Measurements from ENCODE around the gene KIF26A.

KIF26A gene

GRCh38 chr14:104172880-104173279 lies 34.5 kb downstream of the KIF26A start:
- H3K4me3 ChIP-seq (ENCODE audit: low read depth, low read length, poor library complexity, severe bottlenecking): no peak overlapping the region
- no peaks in the 10 kb centered on the region for H3F3A ChIP-seq (ENCODE audit: insufficient read depth, low read length)
- no peak overlapping the region for H3K27ac ChIP-seq (ENCODE audit: low read depth, low read length, poor library complexity, severe bottlenecking)
- peaks cover 7% of the 10 kb centered on the region; the same call in 1 of the 2 replicates for H3K27me3 ChIP-seq (ENCODE audit: insufficient read depth, low read length)
- H4K20me1 ChIP-seq (ENCODE audit: insufficient read depth, low read length): no peaks in the 10 kb centered on the region
- no peaks in the 10 kb centered on the region for H3K9me3 ChIP-seq (ENCODE audit: low read length)
- no peak overlapping the region for H3K9ac ChIP-seq (ENCODE audit: low read length)
- H2AFZ ChIP-seq (ENCODE audit: low read length): no peak overlapping the region
- H3K4me2 ChIP-seq (ENCODE audit: low read length): no peak overlapping the region
- H3K9me2 ChIP-seq (ENCODE audit: low read depth, low read length): no peaks in the 10 kb centered on the region
- H3K79me2 ChIP-seq (ENCODE audit: insufficient read depth, low read length): no peaks in the 10 kb centered on the region
- H3K4me1 ChIP-seq (ENCODE audit: insufficient read depth, low read length, severe bottlenecking): no peaks in the 10 kb centered on the region
- TF ChIP-seq, protein P1, sequence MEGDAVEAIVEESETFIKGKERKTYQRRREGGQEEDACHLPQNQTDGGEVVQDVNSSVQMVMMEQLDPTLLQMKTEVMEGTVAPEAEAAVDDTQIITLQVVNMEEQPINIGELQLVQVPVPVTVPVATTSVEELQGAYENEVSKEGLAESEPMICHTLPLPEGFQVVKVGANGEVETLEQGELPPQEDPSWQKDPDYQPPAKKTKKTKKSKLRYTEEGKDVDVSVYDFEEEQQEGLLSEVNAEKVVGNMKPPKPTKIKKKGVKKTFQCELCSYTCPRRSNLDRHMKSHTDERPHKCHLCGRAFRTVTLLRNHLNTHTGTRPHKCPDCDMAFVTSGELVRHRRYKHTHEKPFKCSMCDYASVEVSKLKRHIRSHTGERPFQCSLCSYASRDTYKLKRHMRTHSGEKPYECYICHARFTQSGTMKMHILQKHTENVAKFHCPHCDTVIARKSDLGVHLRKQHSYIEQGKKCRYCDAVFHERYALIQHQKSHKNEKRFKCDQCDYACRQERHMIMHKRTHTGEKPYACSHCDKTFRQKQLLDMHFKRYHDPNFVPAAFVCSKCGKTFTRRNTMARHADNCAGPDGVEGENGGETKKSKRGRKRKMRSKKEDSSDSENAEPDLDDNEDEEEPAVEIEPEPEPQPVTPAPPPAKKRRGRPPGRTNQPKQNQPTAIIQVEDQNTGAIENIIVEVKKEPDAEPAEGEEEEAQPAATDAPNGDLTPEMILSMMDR (IDR thresholded peaks at IDR 0.05; ENCODE audit: low read length): no peak
- no peak for TF ChIP-seq EZH2 (IDR thresholded peaks at IDR 0.05; ENCODE audit: borderline replicate concordance, low read length)
- H3K36me3 ChIP-seq (ENCODE audit: insufficient read depth, low read length): no peaks in the 10 kb centered on the region

DNA sequence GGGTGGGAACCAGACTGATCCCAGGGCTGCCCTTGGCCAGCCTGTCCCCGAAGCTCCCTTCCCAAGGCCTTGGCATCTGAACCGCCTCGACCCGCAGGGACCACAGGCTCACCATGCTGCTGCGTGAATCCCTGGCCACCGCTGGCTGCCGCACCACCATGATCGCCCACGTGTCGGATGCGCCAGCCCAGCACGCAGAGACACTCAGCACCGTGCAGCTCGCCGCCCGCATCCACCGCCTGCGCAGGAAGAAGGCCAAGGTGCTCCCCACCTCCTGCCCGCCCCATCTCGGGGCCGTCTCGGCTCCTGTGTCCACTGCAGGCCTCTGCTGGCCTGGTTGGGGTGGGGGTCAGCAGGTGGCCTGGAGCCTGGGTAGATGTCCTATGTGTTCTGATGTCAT lies 35.7 kb downstream of the KIF26A start:
- H3K27me3 ChIP-seq (ENCODE audit: insufficient read depth, low read length): peaks cover 9% of the 10 kb centered on the region; the same call in 1 of the 2 replicates
- no peaks in the 10 kb centered on the region for H4K20me1 ChIP-seq (ENCODE audit: insufficient read depth, low read length)
- H3K9ac ChIP-seq (ENCODE audit: low read length): no peak overlapping the region
- no peak overlapping the region for H3K4me3 ChIP-seq (ENCODE audit: low read depth, low read length, poor library complexity, severe bottlenecking)
- TF ChIP-seq EZH2 (IDR thresholded peaks at IDR 0.05; ENCODE audit: borderline replicate concordance, low read length): no peak
- TF ChIP-seq, protein P1 (IDR thresholded peaks at IDR 0.05; ENCODE audit: low read length): no peak
- no peak overlapping the region for H2AFZ ChIP-seq (ENCODE audit: low read length)
- H3K4me1 ChIP-seq (ENCODE audit: insufficient read depth, low read length, severe bottlenecking): no peaks in the 10 kb centered on the region
- no peaks in the 10 kb centered on the region for H3K79me2 ChIP-seq (ENCODE audit: insufficient read depth, low read length)
- H3K36me3 ChIP-seq (ENCODE audit: insufficient read depth, low read length): no peaks in the 10 kb centered on the region
- no peaks in the 10 kb centered on the region for H3F3A ChIP-seq (ENCODE audit: insufficient read depth, low read length)
- no peak overlapping the region for H3K27ac ChIP-seq (ENCODE audit: low read depth, low read length, poor library complexity, severe bottlenecking)
- H3K9me2 ChIP-seq (ENCODE audit: low read depth, low read length): no peaks in the 10 kb centered on the region
- H3K9me3 ChIP-seq (ENCODE audit: low read length): no peaks in the 10 kb centered on the region
- no peak overlapping the region for H3K4me2 ChIP-seq (ENCODE audit: low read length)

GRCh38 chr14:104175041-104175440 lies 36.7 kb downstream of the KIF26A start:
- H3F3A ChIP-seq (ENCODE audit: insufficient read depth, low read length): no peaks in the 10 kb centered on the region
- no peaks in the 10 kb centered on the region for H4K20me1 ChIP-seq (ENCODE audit: insufficient read depth, low read length)
- TF ChIP-seq EZH2 (IDR thresholded peaks at IDR 0.05; ENCODE audit: borderline replicate concordance, low read length): no peak
- TF ChIP-seq, protein P1 (IDR thresholded peaks at IDR 0.05; ENCODE audit: low read length): no peak
- H3K4me3 ChIP-seq (ENCODE audit: low read depth, low read length, poor library complexity, severe bottlenecking): no peak overlapping the region
- no peak overlapping the region for H3K9ac ChIP-seq (ENCODE audit: low read length)
- no peaks in the 10 kb centered on the region for H3K4me1 ChIP-seq (ENCODE audit: insufficient read depth, low read length, severe bottlenecking)
- no peak overlapping the region for H3K27ac ChIP-seq (ENCODE audit: low read depth, low read length, poor library complexity, severe bottlenecking)
- peaks cover 9% of the 10 kb centered on the region; the same call in 1 of the 2 replicates for H3K27me3 ChIP-seq (ENCODE audit: insufficient read depth, low read length)
- H3K79me2 ChIP-seq (ENCODE audit: insufficient read depth, low read length): no peaks in the 10 kb centered on the region
- no peaks in the 10 kb centered on the region for H3K36me3 ChIP-seq (ENCODE audit: insufficient read depth, low read length)
- no peaks in the 10 kb centered on the region for H3K9me2 ChIP-seq (ENCODE audit: low read depth, low read length)
- H3K4me2 ChIP-seq (ENCODE audit: low read length): no peak overlapping the region
- no peak overlapping the region for H2AFZ ChIP-seq (ENCODE audit: low read length)
- no peaks in the 10 kb centered on the region for H3K9me3 ChIP-seq (ENCODE audit: low read length)

Measured in OCI-LY1 (cell line).